HG03103 (cell line): ENCODE results near the gene VAV3.
"Not testable (repeated sequence)": the region's sequence is repeated elsewhere in the genome, so short reads cannot be mapped to it uniquely, and the experiment has no call there.

ENCODE experiments used
- ATAC-seq: cut with Tn5 transposase; IDR thresholded peaks from one replicate; pipeline ENCODE4 v1.9.1; 2021; ENCODE audit warnings: low read depth; ENCODE audit not compliant: unreplicated experiment

The VAV3 gene

DNA sequence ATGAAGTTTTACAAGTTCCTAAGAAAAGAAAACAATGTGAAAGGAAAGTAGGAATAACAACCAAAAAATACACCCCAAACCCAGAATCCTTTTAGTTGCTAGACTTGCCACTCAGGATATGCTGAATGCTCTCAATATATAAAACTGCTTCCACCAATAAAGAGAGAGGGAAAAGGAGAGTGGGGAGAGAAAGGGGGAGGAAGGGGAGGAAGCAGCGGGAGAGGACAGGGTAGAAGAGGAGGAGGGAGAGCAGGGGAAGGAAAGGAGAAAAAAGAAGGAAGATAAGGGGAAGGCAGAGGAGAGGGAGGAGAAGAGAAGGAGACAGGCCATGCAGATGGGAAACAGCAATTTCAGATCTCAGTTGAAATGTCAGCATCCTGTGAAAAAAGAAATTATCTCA lies 198.4 kb downstream of the VAV3 start:
- no peak for ATAC-seq

DNA sequence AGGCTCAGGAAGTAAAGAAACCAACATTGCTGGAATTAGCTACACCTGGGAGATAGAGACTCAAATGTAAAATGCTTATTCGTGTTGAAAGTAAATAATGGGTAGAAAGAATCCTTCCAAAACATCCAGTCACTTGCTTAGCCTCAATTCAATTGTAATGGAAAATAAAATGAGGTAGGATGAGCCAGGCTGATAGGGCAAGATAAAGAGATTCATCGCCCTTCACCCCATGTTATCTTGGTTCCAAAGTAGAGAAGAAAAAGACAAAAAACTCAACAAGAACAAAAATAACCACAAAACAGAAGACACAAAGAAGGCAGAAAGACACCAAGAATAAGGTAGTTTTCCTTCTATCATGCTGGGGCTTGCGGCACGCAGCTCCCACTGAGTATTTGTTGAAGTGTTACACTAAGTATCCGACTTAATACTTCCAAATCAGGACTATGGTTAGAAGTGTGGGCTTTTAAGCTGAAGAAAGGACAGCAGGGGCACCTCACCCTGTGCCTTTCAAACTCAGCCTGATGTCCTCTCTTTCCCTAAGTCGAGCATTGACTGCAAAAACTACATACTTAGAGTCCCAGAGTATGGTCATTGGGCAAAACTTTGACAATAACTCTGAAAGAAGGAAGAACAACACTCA lies 202.1 kb downstream of the VAV3 start:
- no peak for ATAC-seq

DNA sequence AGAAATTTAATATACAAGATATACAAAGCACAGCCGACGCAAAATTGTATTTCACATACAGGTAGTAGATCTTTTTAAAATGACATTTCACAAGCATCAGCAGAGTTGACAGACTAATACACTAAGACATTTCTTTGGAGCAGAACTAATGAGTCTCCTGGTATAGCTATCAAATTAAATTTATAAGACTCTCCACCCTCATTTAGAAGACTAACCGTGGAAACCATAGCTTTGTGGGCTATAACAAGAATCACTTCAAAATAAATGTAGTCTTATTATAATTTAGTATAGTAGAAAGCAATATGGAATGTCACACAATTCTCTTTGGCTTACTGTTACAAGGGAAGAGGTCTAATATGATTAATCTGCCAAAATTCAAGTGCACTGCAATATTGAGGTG lies 204.9 kb downstream of the VAV3 start:
- no peak for ATAC-seq

DNA sequence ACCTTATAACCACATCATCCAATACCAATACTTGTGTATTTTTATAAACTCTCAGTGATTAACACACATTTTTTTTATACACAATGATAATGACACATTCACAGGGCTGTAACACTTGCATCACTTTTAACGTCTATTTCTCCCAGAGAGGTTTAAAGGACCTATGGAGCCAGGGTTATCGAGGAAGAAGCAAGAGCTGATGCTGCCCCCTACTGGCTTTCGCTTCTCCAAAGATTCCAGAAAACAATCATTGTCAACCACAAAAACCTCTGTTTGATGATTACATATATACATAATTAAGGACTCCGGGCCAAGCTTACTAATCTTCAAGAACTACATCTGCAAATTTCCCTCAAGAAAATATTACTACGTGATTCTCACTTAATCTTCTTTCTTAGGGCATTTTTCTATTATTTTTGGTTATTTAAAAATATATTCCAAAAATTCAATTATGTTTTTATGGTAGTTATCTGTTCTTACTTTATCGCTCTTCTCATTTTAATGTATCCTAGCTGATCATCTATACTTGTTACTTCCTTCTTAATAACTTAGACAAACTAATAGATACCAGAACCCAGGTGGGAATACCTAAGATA lies 214.5 kb downstream of the VAV3 start:
- ATAC-seq: no peak

DNA sequence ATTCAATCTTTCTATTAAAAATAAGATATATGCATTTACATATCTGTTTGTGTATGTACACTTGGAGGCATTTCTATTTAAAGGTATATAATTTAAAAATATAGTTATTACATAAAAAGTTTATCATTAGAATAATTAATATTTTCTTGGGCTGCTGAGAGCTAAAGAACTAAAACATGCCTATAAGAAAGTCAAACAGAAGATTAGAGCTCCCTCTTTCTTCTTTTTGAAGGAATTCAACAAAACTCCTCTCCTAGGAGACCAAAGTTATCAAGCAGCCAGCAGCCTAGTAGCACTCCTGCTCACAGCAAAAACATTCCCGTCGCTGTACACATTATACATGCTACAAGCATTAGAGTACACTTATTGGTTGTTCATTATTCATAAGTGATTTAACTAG lies 216.4 kb downstream of the VAV3 start:
- no peak for ATAC-seq

DNA sequence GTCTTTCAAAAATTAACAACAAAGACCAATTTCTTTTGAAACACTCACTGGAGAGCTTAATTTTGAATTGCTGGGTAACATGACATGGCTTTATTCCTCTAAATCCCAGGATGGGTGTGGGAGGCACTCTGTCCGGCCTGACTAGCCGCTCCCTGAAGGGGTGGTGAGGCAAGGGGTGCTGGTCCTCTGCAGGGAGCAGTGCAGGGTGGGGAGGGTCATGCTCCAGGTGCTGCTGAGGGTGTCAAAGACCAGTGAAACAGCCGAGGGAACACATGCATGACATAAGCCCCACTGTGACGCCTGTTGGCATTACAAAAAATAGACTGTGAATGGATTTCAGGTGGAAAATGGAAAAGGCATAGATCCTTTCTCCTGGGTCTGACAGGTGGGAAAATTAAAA lies 223.7 kb downstream of the VAV3 start:
- ATAC-seq: no peak

DNA sequence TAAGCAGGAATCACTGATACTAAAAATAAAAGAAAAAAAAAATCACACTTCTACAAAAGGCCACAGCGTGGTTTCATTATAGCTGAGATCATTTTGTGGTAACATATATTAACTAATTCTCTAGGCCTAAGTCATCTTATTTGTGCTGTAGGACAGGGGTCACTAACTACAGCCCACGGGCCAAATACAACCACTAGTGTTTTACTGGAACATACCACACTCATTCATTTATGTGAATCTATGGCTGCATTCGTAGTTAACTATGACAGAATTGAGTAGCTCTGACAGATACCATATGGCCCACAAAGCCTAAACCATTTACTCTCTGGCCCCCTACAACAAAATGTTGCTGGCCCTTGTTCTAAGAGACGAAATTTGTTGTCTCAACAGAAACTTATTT lies 224.4 kb downstream of the VAV3 start:
- no peak for ATAC-seq

DNA sequence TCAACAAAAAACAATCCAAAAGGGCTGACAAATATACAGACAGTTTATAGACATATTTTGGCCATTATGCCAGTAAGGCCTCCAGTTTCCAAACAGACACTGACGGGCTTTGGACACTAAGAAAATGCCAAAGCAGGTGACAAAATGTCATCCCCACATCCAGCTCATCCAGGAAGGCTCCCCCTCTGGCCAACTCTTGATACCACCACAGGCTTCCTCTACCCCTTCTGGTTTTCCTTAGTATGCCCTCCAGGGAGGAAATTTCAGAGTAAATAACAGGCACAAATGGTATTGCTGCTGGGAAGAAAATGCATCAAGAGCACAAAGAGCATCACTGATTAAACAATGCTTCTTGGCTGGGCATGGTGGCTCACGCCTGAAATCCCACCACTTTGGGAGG lies 225.3 kb downstream of the VAV3 start:
- ATAC-seq: no peak

DNA sequence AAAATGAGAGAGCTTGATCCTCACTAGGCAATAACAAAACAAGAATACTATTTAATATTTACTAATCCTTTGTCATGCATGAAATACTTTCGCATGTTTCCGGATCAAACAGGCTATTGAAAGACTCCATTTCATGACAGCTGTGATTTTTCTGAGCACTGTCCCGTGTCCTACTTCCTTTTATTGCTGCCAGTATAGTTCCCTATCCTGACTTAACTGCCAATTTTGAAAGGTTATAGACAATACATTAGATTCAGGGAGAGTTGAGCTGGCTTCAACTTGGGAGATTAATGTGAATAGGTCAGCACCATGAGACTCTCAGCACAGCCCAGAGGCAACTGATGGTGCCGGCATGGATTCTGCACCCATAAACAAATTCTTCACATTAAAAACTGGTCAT lies 225.8 kb downstream of the VAV3 start:
- no peak for ATAC-seq

DNA sequence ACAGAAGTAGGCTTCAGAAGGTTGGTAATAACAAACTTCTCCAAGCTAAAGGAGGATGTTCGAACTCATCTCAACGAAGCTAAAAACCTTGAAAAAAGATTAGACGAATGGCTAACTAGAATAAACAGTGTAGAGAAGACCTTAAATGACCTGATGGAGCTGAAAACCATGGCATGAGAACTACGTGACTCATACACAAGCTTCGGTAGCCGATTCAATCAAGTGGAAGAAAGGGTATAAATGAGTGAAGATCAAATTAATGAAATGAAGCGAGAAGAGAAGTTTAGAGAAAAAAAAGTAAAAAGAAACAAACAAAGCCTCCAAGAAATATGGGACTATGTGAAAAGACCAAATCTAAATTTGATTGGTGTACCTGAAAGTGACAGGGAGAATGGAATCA lies 231.6 kb downstream of the VAV3 start:
- not testable (repeated sequence) for ATAC-seq

DNA sequence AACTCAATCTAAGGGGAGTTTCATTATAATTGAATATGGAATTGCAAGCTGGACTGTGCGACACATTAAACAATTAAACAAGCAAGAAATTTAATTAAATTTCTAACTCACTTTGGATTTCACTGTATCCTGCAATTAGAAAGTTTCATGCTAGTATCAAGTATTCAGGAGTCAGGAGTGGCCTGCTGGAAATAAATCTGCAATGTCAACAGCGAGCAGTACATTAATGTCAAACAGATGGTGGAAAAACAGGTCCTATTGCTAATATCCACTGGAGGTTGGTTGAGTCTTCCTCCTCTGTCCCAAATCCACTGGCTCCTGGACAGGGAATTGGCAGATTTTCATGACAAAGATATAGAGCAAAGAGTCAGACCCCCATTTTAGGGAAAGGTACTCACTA lies 237.1 kb downstream of the VAV3 start:
- ATAC-seq: no peak

DNA sequence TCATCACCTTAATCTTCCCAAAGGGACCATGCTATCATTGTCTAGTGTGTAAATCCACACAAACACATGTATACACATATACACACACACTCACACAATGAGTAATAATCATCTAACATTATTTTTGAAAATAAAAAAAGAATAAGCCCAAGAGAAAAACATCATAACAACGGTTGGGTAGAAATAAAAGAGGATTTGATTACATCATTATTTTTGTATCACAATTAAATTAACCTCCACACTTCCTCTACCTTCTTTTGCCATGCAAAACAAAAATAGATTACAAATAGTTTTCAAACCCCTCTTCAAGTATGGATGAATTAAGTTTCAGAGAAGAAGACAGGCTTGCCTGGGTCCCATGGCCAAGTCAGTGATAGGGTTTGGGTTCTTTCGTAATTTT lies 238.1 kb downstream of the VAV3 start:
- no peak for ATAC-seq

DNA sequence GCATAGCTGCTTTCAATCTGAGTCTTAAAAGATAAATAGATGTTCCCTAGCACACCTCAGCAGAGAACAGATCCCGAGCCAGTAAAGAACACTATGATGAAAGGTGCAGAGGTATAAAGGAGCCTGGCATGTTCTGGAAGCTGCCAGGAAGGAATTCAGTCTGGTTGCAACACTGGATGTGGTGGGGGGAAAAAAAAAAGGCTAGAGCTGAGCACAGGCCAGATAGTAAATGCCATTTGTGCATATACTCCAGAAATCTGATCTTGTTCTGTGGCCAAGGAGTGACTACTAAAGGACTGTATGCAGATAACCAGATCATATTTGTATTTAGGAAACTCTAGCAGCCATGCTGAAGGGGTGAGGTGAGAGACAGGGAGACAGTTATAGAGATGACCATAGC lies 240.3 kb downstream of the VAV3 start:
- no peak for ATAC-seq

DNA sequence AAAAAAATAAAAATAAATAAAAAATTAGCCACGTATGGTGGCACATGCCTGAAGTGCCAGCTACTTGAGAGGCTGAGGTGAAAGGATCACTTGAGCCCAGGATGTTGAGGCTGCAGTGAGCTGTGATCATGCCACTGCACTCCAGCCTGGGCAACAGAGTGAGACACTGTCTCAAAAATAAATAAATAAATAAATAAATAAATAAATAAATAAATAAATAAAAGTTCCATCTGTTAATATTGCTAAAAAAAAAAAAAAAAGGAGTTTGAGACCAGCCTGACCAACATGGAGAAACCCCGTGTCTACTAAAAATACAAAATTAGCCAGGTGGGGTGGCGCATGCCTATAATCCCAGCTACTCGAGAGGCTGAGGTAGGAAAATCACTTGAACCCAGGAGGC lies 244.8 kb downstream of the VAV3 start:
- not testable (repeated sequence) for ATAC-seq

DNA sequence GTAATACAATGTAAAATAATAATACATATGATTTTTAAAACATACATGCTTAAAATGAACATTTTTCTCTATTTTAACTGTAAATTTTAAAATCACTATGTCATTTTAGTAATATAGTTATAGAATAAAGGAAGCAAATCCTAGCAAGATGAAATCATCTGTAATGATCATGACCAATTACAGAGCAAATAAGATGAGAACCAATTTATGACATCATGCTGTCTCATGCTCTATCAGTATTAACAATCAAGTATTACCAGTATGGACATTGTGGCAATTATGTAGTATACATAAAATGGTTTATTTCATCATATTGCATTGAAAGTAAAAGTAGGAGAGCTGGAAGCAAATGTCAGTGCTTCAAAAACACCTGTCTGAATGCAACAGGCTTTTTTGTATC lies 255.0 kb downstream of the VAV3 start:
- ATAC-seq: no peak

DNA sequence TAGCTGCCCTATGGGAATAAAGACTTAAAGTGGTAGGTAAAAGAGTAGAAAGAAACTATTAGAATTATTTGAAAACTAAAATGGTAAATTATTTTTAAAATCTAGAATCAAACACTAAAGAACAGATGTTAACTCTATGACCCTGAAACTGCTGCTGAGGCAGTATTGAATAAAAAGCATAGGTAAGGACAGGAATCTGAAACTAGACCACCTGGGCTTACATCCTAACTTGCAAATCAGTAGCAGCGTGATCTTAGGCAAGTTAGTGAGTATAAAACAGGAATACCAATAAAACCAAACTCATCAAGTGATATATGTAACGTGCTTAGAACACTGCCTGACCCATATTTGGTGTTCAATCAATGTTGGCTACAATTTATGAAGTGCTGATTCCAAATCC lies 257.9 kb downstream of the VAV3 start:
- no peak for ATAC-seq

DNA sequence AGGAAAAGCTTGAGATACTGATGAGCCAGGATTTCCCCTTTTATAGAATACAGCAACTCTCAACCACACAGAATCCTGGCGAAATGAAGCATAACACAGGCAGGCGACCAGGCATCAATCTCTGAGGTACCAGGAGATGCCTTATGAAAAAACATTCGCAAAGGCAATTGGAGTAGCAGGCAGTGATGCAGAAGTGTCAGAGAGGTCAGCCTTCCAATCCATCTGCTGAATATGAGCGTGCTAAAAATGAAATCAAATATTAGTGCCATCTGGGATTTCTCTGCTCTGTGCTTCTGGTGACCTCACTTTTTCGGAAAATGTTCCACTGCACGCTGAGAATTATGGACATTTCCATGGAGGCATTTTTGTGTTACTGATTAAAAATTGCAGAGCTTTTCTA lies 258.8 kb downstream of the VAV3 start:
- ATAC-seq: no peak

DNA sequence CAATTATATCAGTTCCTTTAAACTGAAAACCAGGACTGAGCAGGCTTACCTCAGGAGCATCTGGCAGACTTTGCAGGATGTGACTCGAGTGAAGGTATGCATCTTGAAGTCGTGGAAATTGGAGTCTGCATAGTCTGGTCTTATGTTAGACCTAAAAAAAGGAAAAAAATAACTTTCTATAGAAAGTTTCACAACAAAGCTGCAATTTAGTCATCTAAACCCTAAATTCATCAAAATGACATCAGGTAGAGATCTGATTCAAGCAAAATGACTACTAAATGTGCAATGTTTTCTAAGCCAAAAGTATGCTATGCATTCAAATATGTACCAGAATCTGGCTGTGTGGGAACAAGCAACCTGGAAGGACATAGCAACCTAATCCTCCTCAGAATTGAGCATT lies 260.1 kb downstream of the VAV3 start:
- ATAC-seq: no peak

DNA sequence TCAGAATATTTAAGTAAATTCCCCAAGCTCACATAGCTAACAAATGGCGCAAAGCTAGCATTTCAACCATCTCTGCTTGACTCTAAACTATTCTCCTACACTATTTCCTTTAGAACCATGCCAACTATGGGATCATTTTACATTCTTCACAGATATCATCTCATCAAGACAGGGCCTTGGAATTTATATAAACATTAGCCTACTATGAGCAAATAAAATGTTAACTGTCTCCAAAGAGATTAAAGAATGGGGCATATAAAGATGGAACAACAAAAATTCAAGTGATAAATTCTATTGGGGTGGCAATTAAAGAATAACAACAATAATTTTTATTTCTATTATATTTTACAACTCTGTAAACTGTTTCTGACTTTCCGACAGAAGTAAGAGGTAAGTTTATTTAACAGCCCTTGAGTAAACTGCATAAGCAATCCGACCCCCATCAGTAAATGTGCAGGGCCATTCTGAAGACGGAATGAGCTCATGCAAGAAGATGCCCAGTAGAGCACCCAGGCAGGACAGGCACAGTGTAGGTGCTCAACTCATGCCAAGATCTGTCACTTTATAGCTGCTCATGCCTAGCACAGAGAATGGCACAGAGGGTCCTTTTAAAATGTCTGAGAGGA lies 261.9 kb downstream of the VAV3 start:
- ATAC-seq: no peak

DNA sequence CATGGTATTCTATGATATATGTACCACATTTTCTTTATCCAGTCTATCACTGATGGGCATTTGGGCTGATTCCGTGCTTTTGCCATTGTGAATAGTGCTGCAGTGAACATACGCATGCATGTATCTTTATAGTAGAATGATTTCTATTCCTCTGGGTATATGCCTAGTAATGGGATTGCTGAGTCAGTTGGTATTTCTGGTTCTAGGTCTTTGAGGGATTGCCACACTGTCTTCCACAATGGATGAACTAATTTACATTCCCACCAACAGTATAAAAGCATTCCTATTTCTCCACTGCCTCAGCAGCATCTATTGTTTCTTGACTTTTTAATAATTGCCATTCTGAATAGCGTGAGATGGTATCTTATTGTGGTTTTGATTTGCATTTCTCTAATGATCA lies 264.3 kb downstream of the VAV3 start:
- ATAC-seq: not testable (repeated sequence)

DNA sequence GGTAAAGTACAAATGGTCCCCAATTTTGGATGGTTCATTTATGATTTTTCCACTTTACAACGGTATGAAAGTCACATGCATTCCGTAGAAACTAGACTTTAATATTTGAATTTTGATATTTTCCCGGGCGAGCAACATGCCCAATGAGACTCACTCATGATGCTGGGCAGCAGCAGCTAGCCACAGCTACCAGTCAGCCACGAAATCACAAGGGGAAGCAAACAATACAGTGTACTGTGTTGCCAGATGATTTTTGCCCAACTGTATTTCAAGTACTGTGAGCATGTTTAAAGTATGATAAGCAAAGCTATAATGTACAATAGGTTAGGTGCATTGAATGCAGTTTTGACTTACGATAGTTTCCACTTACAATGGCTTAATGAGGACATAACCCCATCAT lies 266.8 kb downstream of the VAV3 start:
- no peak for ATAC-seq

DNA sequence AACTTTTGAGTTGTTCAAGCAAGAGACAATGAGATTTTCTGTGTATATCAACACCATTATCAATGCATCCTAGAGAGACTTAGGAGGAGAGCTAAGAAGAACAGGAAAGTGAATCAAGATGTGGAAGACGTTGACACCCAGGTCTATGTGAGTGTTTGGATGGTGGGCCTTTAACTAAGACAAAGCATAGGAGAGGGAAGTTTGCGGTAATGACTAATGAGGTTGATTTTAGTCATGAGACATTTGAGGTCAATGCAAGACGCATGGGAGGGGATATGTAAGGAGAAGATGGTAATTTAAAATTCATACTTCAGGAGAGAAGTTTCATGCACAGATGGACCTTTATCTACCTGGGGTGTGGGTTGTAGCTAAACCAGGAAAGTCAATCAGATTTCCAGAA lies 269.6 kb downstream of the VAV3 start:
- ATAC-seq: no peak
